Raji (cell line): ENCODE results near the gene CBX7.

Experiments
- POLR2A ChIP-seq: IDR thresholded peaks from 2 replicates; pipeline ENCODE4 v1.6.1; 2011; ENCODE audit warnings: low read depth, low read length, control low read depth; ENCODE audit not compliant: insufficient read depth

CBX7 gene

GRCh38 chr22:39117585-39118191, 34.8 kb downstream of the CBX7 start:
- TF ChIP-seq POLR2A: no peak

- TF ChIP-seq POLR2A: no peak
Measured at GRCh38 chr22:39115977-39116621, 36.4 kb downstream of the CBX7 start.

- TF ChIP-seq POLR2A: no peak
Measured at GRCh38 chr22:39115570-39115969, 36.9 kb downstream of the CBX7 start.

- no peak for TF ChIP-seq POLR2A
Measured at GRCh38 chr22:39114112-39114511, 38.4 kb downstream of the CBX7 start.

- TF ChIP-seq POLR2A: no peak
Measured at GRCh38 chr22:39110631-39111561, 41.6 kb downstream of the CBX7 start.

GRCh38 chr22:39109361-39109760, 43.1 kb downstream of the CBX7 start:
- TF ChIP-seq POLR2A: no peak

- TF ChIP-seq POLR2A: no peak
Measured at GRCh38 chr22:39108487-39108886, 44.0 kb downstream of the CBX7 start.

GRCh38 chr22:39106326-39106725, 46.2 kb downstream of the CBX7 start:
- TF ChIP-seq POLR2A: no peak

- TF ChIP-seq POLR2A: no peak
Measured at GRCh38 chr22:39103431-39103830, 49.0 kb downstream of the CBX7 start.

- no peak for TF ChIP-seq POLR2A
Measured at GRCh38 chr22:39101226-39101625, 51.3 kb downstream of the CBX7 start.

- no peak for TF ChIP-seq POLR2A
Measured at GRCh38 chr22:39098576-39098975, 53.9 kb downstream of the CBX7 start.

- no peak for TF ChIP-seq POLR2A
Measured at GRCh38 chr22:39098026-39098425, 54.5 kb downstream of the CBX7 start.

- no peak for TF ChIP-seq POLR2A
Measured at GRCh38 chr22:39097098-39098020, 55.1 kb downstream of the CBX7 start, which contains the start of gene APOBEC3H. Gene APOBEC3H, plus strand, starts transcription at chr22:39097244. Its CDS starts 3,035 bp downstream, at chr22:39100279.

- TF ChIP-seq POLR2A: no peak
Measured at GRCh38 chr22:39095971-39096370, 56.5 kb downstream of the CBX7 start.

- no peak for TF ChIP-seq POLR2A
Measured at GRCh38 chr22:39094717-39095389, 57.6 kb downstream of the CBX7 start.
